ENCODE data around the gene CDC73. TPM values are rescaled to one million over a fixed set of nuclear protein-coding genes. Genes with fewer than 3 reads are reported as not detected.

CDC73 gene
- total and polyA plus RNA-seq, 7 donors = 5.3 to 30.1 (median 24.9) TPM

GRCh38 chr1:193234530-193234929 lies 112.7 kb downstream of the CDC73 start:
- Histone ChIP-seq H3K27ac (no peak overlapping the region), H3K4me3 (no peak overlapping the region), H3K27me3 (ENCODE audit: insufficient read depth in 3 of 3, low read length in 2 of 3) (no peaks in the 10 kb centered on the region), H3K36me3 (ENCODE audit: insufficient read depth in 1 of 2, low read depth in 1 of 2) (peaks cover 5 to 44% of the 10 kb centered on the region in 2 donors), H3K4me1 (no peaks in the 10 kb centered on the region), H3K9me3 (no peaks in the 10 kb centered on the region)
- no peak for DNase-seq
- intact Hi-C loops (cut with DNase I) = no loop called here
- no peak for ATAC-seq
- no peak for TF ChIP-seq CTCF (IDR thresholded peaks at IDR 0.05)
- 30 to 44% (median 35%) methylated on average over 1 of the region's 1 CpG for WGBS, 3 donors

- Histone ChIP-seq H3K36me3 (ENCODE audit: insufficient read depth in 1 of 2, low read depth in 1 of 2) (peaks cover 5 to 43% of the 10 kb centered on the region in 2 donors), H3K27ac (no peak overlapping the region), H3K4me1 (no peaks in the 10 kb centered on the region), H3K9me3 (no peaks in the 10 kb centered on the region), H3K27me3 (ENCODE audit: insufficient read depth in 3 of 3, low read length in 2 of 3) (no peaks in the 10 kb centered on the region), H3K4me3 (no peak overlapping the region)
- ATAC-seq = no peak
- WGBS, 3 donors = 94 to 95% (median 95%) methylated on average over 15 of the region's 15 CpGs
- no peak for DNase-seq
- intact Hi-C loops (cut with DNase I) = no loop called here
- TF ChIP-seq CTCF (IDR thresholded peaks at IDR 0.05) = no peak
Measured at GRCh38 chr1:193237381-193237978, 115.6 kb downstream of the CDC73 start.

GRCh38 chr1:193240609-193241008 lies 118.8 kb downstream of the CDC73 start:
- peaks cover 2 to 22% of the 10 kb centered on the region in 2 donors for H3K36me3 ChIP-seq (ENCODE audit: insufficient read depth in 1 of 2, low read depth in 1 of 2)
- H3K27me3 ChIP-seq (ENCODE audit: insufficient read depth in 3 of 3, low read length in 2 of 3) = no peaks in the 10 kb centered on the region
- intact Hi-C loops (cut with DNase I) = no loop called here
- no peak for DNase-seq
- TF ChIP-seq CTCF (IDR thresholded peaks at IDR 0.05) = no peak
- H3K4me1 ChIP-seq = no peaks in the 10 kb centered on the region
- no peak overlapping the region for H3K4me3 ChIP-seq
- no peaks in the 10 kb centered on the region for H3K9me3 ChIP-seq
- no peak for ATAC-seq
- WGBS, 3 donors = 92 to 100% (median 92%) methylated on average over 1 of the region's 1 CpG
- no peak overlapping the region for H3K27ac ChIP-seq

GRCh38 chr1:193241132-193241827 lies 119.4 kb downstream of the CDC73 start:
- DNase-seq (no peak), ATAC-seq (no peak)
- no peak overlapping the region for H3K4me3 ChIP-seq
- H3K27me3 ChIP-seq (ENCODE audit: insufficient read depth in 3 of 3, low read length in 2 of 3) = no peaks in the 10 kb centered on the region
- no peak overlapping the region for H3K27ac ChIP-seq
- H3K4me1 ChIP-seq = no peaks in the 10 kb centered on the region
- intact Hi-C loops (cut with DNase I) = no loop called here
- peaks cover 0 to 15% of the 10 kb centered on the region in 2 donors for H3K36me3 ChIP-seq (ENCODE audit: insufficient read depth in 1 of 2, low read depth in 1 of 2)
- no peak for TF ChIP-seq CTCF (IDR thresholded peaks at IDR 0.05)
- WGBS, 3 donors = 89 to 97% (median 93%) methylated on average over 7 of the region's 7 CpGs
- no peaks in the 10 kb centered on the region for H3K9me3 ChIP-seq

Measured in psoas muscle (tissue), 8 donors.